ENCODE results near the gene PDIA2. TPM values are rescaled to one million over a fixed set of nuclear protein-coding genes. Genes with fewer than 3 reads are reported as not detected.
"Not testable (repeated sequence)": the region's sequence is repeated elsewhere in the genome, so short reads cannot be mapped to it uniquely, and the experiment has no call there.

Gene PDIA2
- total and polyA plus RNA-seq, 3 donors from 2014 or later = 1.2 to 5.3 (median 2.6) TPM

DNA sequence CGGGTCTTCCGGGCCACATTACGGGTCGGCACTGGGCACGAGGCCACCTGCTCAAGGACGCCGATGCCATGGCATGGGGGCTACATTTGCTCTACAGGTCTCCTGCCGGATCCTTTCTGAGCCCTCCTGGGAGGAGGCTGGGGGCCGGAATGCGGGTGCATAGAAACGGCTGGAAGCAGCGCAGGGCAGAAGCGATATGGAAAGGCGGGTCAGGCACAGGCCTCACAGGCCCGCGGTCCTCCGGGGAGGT is 41.2 kb downstream of the PDIA2 start:
- Histone ChIP-seq H3K27me3 (no peaks in the 10 kb centered on the region), H3K27ac (no peak overlapping the region), H3K9me3 (no peaks in the 10 kb centered on the region), H3K4me1 (no peaks in the 10 kb centered on the region), H3K36me3 (ENCODE audit: low read depth, missing control alignments) (no peaks in the 10 kb centered on the region), H3K4me3 (no peak overlapping the region)
- 88% methylated on average over 17 of the region's 17 CpGs for WGBS, 2 donors
- intact Hi-C loops (cut with DNase I; ENCODE audit: low total_unique reads) = no loop called here
- TF ChIP-seq, protein P1, sequence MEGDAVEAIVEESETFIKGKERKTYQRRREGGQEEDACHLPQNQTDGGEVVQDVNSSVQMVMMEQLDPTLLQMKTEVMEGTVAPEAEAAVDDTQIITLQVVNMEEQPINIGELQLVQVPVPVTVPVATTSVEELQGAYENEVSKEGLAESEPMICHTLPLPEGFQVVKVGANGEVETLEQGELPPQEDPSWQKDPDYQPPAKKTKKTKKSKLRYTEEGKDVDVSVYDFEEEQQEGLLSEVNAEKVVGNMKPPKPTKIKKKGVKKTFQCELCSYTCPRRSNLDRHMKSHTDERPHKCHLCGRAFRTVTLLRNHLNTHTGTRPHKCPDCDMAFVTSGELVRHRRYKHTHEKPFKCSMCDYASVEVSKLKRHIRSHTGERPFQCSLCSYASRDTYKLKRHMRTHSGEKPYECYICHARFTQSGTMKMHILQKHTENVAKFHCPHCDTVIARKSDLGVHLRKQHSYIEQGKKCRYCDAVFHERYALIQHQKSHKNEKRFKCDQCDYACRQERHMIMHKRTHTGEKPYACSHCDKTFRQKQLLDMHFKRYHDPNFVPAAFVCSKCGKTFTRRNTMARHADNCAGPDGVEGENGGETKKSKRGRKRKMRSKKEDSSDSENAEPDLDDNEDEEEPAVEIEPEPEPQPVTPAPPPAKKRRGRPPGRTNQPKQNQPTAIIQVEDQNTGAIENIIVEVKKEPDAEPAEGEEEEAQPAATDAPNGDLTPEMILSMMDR (IDR thresholded peaks at IDR 0.05) = no peak
- no peak for TF ChIP-seq POLR2A (IDR thresholded peaks at IDR 0.05)
- DNase-seq = no peak

DNA sequence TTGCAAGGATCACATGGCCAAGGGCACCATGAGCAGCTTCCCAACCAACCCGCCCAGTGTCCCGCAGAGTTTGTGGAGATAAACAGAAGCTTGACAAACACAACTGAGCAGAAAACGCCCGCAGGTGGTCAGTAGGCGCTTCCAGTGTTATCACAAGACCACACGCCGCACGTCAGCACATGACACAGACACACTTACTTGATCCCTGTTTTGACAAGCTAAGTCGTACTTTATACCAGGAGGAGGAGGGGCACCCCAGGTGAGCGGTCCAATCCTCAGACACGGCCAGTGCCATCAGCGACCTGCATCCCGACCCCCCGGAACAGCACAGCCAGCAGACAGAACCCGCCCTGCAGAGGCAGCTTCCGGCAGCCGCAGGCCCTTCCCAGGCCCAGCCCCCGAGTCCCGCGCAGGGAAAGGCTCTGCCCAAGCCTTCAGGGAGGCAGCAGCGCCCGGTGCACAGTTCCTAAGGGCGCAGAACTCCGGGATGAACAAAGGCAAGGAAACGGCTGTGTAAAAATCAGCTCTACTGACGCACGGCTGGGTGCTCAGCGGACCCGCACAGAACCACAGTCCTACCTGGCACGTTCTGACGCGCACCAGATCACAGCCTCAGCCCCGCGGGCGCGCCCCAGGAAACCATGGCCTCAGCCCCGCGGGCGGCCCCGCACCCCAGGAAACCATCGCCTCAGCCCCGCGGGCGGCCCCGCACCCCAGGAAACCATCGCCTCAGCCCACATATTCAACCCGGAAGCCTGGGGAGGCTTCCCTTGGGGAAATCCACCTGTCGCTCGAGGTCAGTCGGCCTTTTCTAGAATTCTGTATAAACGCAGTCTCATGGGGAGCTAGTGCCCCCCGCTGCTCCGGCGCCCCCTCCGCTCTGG is 41.7 kb downstream of the PDIA2 start:
- no peaks in the 10 kb centered on the region for H3K4me1 ChIP-seq
- no peak for DNase-seq
- no peaks in the 10 kb centered on the region for H3K27me3 ChIP-seq
- H3K36me3 ChIP-seq (ENCODE audit: low read depth, missing control alignments) = no peaks in the 10 kb centered on the region
- no peak for TF ChIP-seq POLR2A (IDR thresholded peaks at IDR 0.05)
- TF ChIP-seq, protein P1 (IDR thresholded peaks at IDR 0.05) = no peak
- 72 to 75% methylated on average over 27 to 55 of the region's 55 CpGs for WGBS, 2 donors
- H3K4me3 ChIP-seq = no peak overlapping the region
- intact Hi-C loops (cut with DNase I; ENCODE audit: low total_unique reads) = no loop called here
- no peaks in the 10 kb centered on the region for H3K9me3 ChIP-seq
- H3K27ac ChIP-seq = no peak overlapping the region

GRCh38 chr16:325375-326145 is 42.6 kb downstream of the PDIA2 start:
- no peak overlapping the region for H3K4me3 ChIP-seq
- intact Hi-C loops (cut with DNase I; ENCODE audit: low total_unique reads) = no loop called here
- H3K27ac ChIP-seq = no peak overlapping the region
- no peaks in the 10 kb centered on the region for H3K27me3 ChIP-seq
- H3K4me1 ChIP-seq = peaks cover under 1% of the 10 kb centered on the region
- TF ChIP-seq, protein P1 (IDR thresholded peaks at IDR 0.05) = no peak
- TF ChIP-seq POLR2A (IDR thresholded peaks at IDR 0.05) = no peak
- H3K9me3 ChIP-seq = no peaks in the 10 kb centered on the region
- DNase-seq = no peak
- H3K36me3 ChIP-seq (ENCODE audit: low read depth, missing control alignments) = no peaks in the 10 kb centered on the region
- WGBS, 2 donors = 87 to 92% methylated on average over 18 to 28 of the region's 28 CpGs

- Histone ChIP-seq H3K36me3 (ENCODE audit: low read depth, missing control alignments) (no peaks in the 10 kb centered on the region), H3K4me1 (peaks cover 5% of the 10 kb centered on the region), H3K27me3 (no peaks in the 10 kb centered on the region), H3K9me3 (no peaks in the 10 kb centered on the region), H3K4me3 (no peak overlapping the region), H3K27ac (no peak overlapping the region)
- intact Hi-C loops (cut with DNase I; ENCODE audit: low total_unique reads) = no loop called here
- 68 to 78% methylated on average over 2 of the region's 2 CpGs for WGBS, 2 donors
- TF ChIP-seq, protein P1 (IDR thresholded peaks at IDR 0.05) = no peak
- no peak for TF ChIP-seq POLR2A (IDR thresholded peaks at IDR 0.05)
- no peak for DNase-seq
These were observed 47.8 kb downstream of the PDIA2 start for GRCh38 chr16:330741-331140.

GRCh38 chr16:331181-331814 is 48.3 kb downstream of the PDIA2 start:
- H3K36me3 ChIP-seq (ENCODE audit: low read depth, missing control alignments); H3K27me3 ChIP-seq; H3K27ac ChIP-seq; H3K4me3 ChIP-seq; DNase-seq; H3K4me1 ChIP-seq; H3K9me3 ChIP-seq; intact Hi-C loops (cut with DNase I; ENCODE audit: low total_unique reads): not testable (repeated sequence)
- 44 to 49% methylated on average over 6 of the region's 6 CpGs for WGBS, 2 donors

All from testis (tissue), 3 donors.